Activated CD8-positive, alpha-beta memory T cell treated with anti-CD3 and anti-CD28 coated beads, Interleukin-2, amount 50 U/mL, for 24 hours (primary cell): ENCODE results near the gene GMNN.

Experiments
- DNase-seq: peaks from one replicate; pipeline ENCODE4 v3.0.0-alpha.2; 2020; ENCODE audit errors: extremely low read depth

GMNN gene

GRCh38 chr6:24807584-24807983 lies 32.8 kb downstream of the GMNN start:
- DNase-seq, result no peak

GRCh38 chr6:24809728-24810127 lies 35.0 kb downstream of the GMNN start:
- DNase-seq, result no peak

GRCh38 chr6:24818346-24818745 lies 43.6 kb downstream of the GMNN start:
- no peak for DNase-seq

- DNase-seq, result no peak
These were observed 47.2 kb downstream of the GMNN start for GRCh38 chr6:24821860-24822444.

- DNase-seq, result no peak
These were observed 48.0 kb downstream of the GMNN start for GRCh38 chr6:24822696-24823095.

- no peak for DNase-seq
These were observed 48.4 kb downstream of the GMNN start for GRCh38 chr6:24823185-24823584.

GRCh38 chr6:24824142-24824938 lies 49.6 kb downstream of the GMNN start:
- DNase-seq, result no peak

- no peak for DNase-seq
These were observed 50.4 kb downstream of the GMNN start for GRCh38 chr6:24825130-24825630.

- no peak for DNase-seq
These were observed 52.4 kb downstream of the GMNN start for GRCh38 chr6:24827162-24827561.

- DNase-seq, result no peak
These were observed 53.2 kb downstream of the GMNN start for GRCh38 chr6:24827970-24828369.

GRCh38 chr6:24829657-24830056 lies 54.9 kb downstream of the GMNN start:
- DNase-seq, result no peak

- no peak for DNase-seq
These were observed 57.3 kb downstream of the GMNN start for GRCh38 chr6:24831771-24832716.

- no peak for DNase-seq
These were observed 58.1 kb downstream of the GMNN start for GRCh38 chr6:24832794-24833193.

- no peak for DNase-seq
These were observed 59.1 kb downstream of the GMNN start for GRCh38 chr6:24833711-24834386.
